Suprapubic skin (tissue), 3 donors: Measurements from ENCODE around the gene MEAK7.

Experiments
- CTCF ChIP-seq, 2 donors: fragments of 200-600 bp in 1 of 2; fragments of 450-650 bp in 1 of 2; sonication (generic) in 1 of 2; IDR thresholded peaks; one replicate each; pipeline ENCODE4 v1.5.1; 2016 to 2019; ENCODE audit warnings: antibody characterized with exemption in 2 of 2, mild to moderate bottlenecking in 1 of 2, moderate library complexity in 1 of 2
- EP300 ChIP-seq: sonication (generic); formaldehyde crosslinking; IDR thresholded peaks from one replicate; pipeline ENCODE4 v1.6.1; 2017; ENCODE audit warnings: antibody characterized with exemption

GRCh38 chr16:84495506-84495905, 9.0 kb downstream of the MEAK7 start:
- TF ChIP-seq CTCF (IDR thresholded peaks at IDR 0.05) (no peak), EP300 (no peak)
